DOHH2 (cell line): ENCODE results near the gene SECISBP2.

Experiments used
- CTCF ChIP-seq: fragments of 200-600 bp; sonication (generic); IDR thresholded peaks from one replicate; pipeline ENCODE4 v1.5.1; 2014; ENCODE audit warnings: antibody characterized with exemption, mild to moderate bottlenecking, low read depth, low read length; ENCODE audit not compliant: poor library complexity, severe bottlenecking
- EZH2phosphoT487 ChIP-seq: fragments of 200-600 bp; sonication (generic); IDR thresholded peaks from 2 replicates; pipeline ENCODE4 v1.6.1; 2017; ENCODE audit warnings: borderline replicate concordance, mild to moderate bottlenecking, antibody characterized with exemption, low read length, moderate library complexity, mixed read lengths

- TF ChIP-seq CTCF (no peak), EZH2phosphoT487 (no peak)
Observed at GRCh38 chr9:89351584-89352300, 33.4 kb downstream of the SECISBP2 start.
